ENCODE data around the gene RAB40AL.

Gene RAB40AL

DNA sequence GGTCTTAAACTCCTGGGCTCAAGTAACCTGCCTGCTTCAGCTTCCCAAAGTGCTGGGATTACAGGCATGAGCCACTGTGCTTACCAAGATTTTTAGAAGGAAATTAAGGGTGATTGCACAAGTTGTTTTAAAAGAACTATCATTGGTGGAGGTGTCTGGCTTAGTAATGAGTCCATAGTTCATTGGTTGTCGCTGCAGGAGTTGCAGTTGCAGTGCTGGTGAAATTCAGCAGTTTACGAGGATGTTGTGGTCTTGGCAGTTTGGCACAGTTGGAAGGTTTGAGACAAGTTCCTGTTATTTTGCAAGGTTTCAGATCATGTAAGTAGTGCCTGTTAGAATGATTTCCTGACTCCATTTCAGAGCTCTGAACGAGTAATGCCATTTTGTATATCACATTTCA is 48.1 kb downstream of the RAB40AL start:
- no peak for DNase-seq

Measured in NCI-H226 (cell line).